CD4-positive, alpha-beta memory T cell (primary cell): Measurements from ENCODE around the gene CDK6. TPM values are rescaled to one million over a fixed set of nuclear protein-coding genes. Genes with fewer than 3 reads are reported as not detected.

Experiments used
- CTCF ChIA-PET: fragments of 350-600 bp; sonication (Branson Sonifier 250); formaldehyde crosslinking; loops from one replicate; lab custom pipeline; 2021; ENCODE audit warnings: inconsistent platforms; ENCODE audit not compliant: partially characterized antibody; lab: Charles Lee
- POLR2A ChIA-PET: fragments of 350-600 bp; sonication (Branson Sonifier 250); formaldehyde crosslinking; loops from one replicate; lab custom pipeline; 2021; ENCODE audit not compliant: partially characterized antibody; lab: Charles Lee
- DNase-seq, 5 donors: peaks; one replicate each; pipeline versions ENCODE4 v3.0.0 to v3.0.0-alpha.2; 2020 to 2022; ENCODE audit warnings: mixed read lengths in 1 of 5
- H3K27ac ChIP-seq: one replicate; pipeline ENCODE4 v1.7.0; 2013; ENCODE audit warnings: low read depth, low read length
- H3K27me3 ChIP-seq: 2 replicates; pipeline ENCODE4 v1.7.0; 2013; ENCODE audit warnings: mild to moderate bottlenecking, low read length, moderate library complexity; ENCODE audit not compliant: insufficient read depth
- H3K36me3 ChIP-seq: 2 replicates; pipeline ENCODE4 v1.7.0; 2013; ENCODE audit warnings: mild to moderate bottlenecking, low read length, moderate library complexity; ENCODE audit not compliant: insufficient read depth
- H3K4me1 ChIP-seq: 2 replicates; pipeline ENCODE4 v1.7.0; 2013; ENCODE audit warnings: mild to moderate bottlenecking, low read length, moderate library complexity; ENCODE audit not compliant: insufficient read depth
- H3K4me3 ChIP-seq, 2 donors: one replicate each; pipeline ENCODE4 v1.7.0; 2013; ENCODE audit warnings: low read length in 2 of 2, mild to moderate bottlenecking in 1 of 2
- H3K9me3 ChIP-seq, 2 donors: one replicate each; pipeline ENCODE4 v1.7.0; 2013; ENCODE audit warnings: low read length in 2 of 2, control low read depth in 1 of 2; ENCODE audit not compliant: control insufficient read depth in 1 of 2
- H3K27ac Mint-ChIP-seq, 7 donors: one replicate each; pipeline ENCODE4 v1.8.0; 2020 to 2021; ENCODE audit warnings: mixed read lengths in 7 of 7, mild to moderate bottlenecking in 6 of 7, inconsistent platforms in 3 of 7, moderate library complexity in 3 of 7
- H3K27me3 Mint-ChIP-seq, 2 donors: one replicate each; pipeline ENCODE4 v1.8.0; 2020 to 2021; ENCODE audit warnings: mixed read lengths in 2 of 2
- H3K36me3 Mint-ChIP-seq, 2 donors: one replicate each; pipeline ENCODE4 v1.8.0; 2020 to 2021; ENCODE audit warnings: mixed read lengths in 2 of 2, inconsistent platforms in 1 of 2, mild to moderate bottlenecking in 1 of 2
- H3K4me1 Mint-ChIP-seq, 4 donors: one replicate each; pipeline ENCODE4 v1.8.0; 2020 to 2021; ENCODE audit warnings: mixed read lengths in 4 of 4, mild to moderate bottlenecking in 1 of 4
- H3K4me3 Mint-ChIP-seq, 8 donors: one replicate each; pipeline ENCODE4 v1.8.0; 2020 to 2021; ENCODE audit warnings: mixed read lengths in 8 of 8, mild to moderate bottlenecking in 7 of 8, moderate library complexity in 6 of 8, inconsistent platforms in 3 of 8
- H3K9me3 Mint-ChIP-seq, 8 donors: one replicate each; pipeline ENCODE4 v1.8.0; 2020 to 2021; ENCODE audit warnings: mixed read lengths in 8 of 8, mild to moderate bottlenecking in 5 of 8, inconsistent platforms in 3 of 8, moderate library complexity in 1 of 8
- intact Hi-C: fragments of 100-400 bp; cut with micrococcal nuclease; formaldehyde crosslinking; loops from one replicate; pipeline ENCODE4 v1.15.1; 2023
- polyA plus RNA-seq, 2 donors: library from polyadenylated mRNA; unstranded; fragments of 300-500 nt; fragmentation: Illumina TruSeq; gene quantifications; one replicate each; pipeline ENCODE4 v1.2.3, GENCODE V29; 2021
- total RNA-seq, 2 experiments: library from RNA; stranded (reverse); gene quantifications; one replicate each; pipeline ENCODE4 v1.2.3, GENCODE V29; 2021

CDK6 gene
- total and polyA plus RNA-seq, 4 experiments from 2014 or later, result 18.4 to 23.6 (median 21.1) TPM

DNA sequence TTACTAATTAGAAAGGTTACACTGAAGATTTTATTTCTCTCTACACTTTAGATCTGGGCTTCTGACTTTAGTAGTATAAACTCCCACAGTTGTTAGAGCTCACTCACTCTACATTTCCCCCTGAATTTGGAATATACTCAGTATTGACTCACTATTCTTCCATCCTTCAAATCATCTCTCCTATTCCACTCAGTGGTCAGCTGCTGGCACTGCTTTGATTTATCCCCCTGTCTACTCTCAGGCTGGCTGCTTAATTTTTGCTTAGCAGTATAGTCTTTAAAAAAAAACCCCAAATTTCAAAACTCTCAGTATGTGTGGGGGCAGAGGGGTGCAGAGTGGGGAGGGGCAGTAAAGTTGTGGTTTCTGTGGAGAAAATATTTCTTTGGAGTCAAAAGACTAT, 68.9 kb downstream of the CDK6 start:
- no peak overlapping the region for H3K27ac ChIP-seq
- DNase-seq, result no peak
- Mint-ChIP-seq H3K4me3 (no peak overlapping the region), H3K27me3 (no peaks in the 10 kb centered on the region), H3K4me1 (peaks cover 19 to 22% (median 21%) of the 10 kb centered on the region in 4 donors), H3K9me3 (no peaks in the 10 kb centered on the region), H3K36me3 (peaks cover 25 to 31% of the 10 kb centered on the region in 2 donors), H3K27ac (no peak overlapping the region)
- H3K27me3 ChIP-seq, result no peaks in the 10 kb centered on the region
- intact Hi-C loops, result no loop called here
- no peaks in the 10 kb centered on the region for H3K36me3 ChIP-seq
- H3K4me3 ChIP-seq, result no peak overlapping the region
- ChIA-PET CTCF (interaction anchor here (2.0 kb wide), 1 partner anchor 11 kb away, joined by 5 read pairs; no protein-coding TSS in a partner anchor), POLR2A (no interaction called here)
- H3K9me3 ChIP-seq, result no peaks in the 10 kb centered on the region
- peaks cover 7% of the 10 kb centered on the region for H3K4me1 ChIP-seq

DNA sequence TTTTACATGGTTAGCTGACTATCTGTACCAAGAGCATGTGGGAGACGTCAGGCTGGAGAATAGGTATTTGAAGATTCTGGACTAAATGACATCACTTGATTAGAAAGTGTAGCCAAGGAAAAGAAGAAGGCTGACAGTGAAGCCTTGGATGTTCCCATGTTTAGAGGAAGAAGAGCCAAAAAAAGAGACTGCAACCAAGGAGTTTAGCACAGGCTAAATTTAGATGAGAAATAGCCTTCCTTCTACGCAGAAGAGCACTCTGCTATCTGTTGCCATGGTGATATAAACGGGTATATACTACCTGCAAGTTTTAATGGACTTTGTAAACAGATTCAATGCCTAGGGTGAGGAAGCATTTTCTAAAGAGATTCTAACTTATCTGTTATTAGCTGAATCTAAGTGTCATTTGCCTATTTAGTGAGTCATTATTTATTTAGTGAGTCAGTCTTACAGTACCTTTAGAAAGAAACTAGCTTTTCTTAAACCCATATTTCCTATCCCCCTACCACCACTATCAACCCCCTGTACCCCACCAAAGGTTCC, 69.8 kb downstream of the CDK6 start:
- H3K27ac ChIP-seq, result no peak overlapping the region
- Mint-ChIP-seq H3K27ac (peak overlapping the region in 1 of 7 donors; percentile 3), H3K4me3 (no peak overlapping the region), H3K9me3 (no peaks in the 10 kb centered on the region), H3K36me3 (peaks cover 23 to 32% of the 10 kb centered on the region in 2 donors), H3K27me3 (no peaks in the 10 kb centered on the region), H3K4me1 (peaks cover 21 to 28% (median 21%) of the 10 kb centered on the region in 4 donors)
- ChIA-PET POLR2A (no interaction called here), CTCF (interaction anchor here (2.0 kb wide), 1 partner anchor 10 kb away, joined by 5 read pairs; no protein-coding TSS in a partner anchor)
- no peak overlapping the region for H3K4me3 ChIP-seq
- H3K27me3 ChIP-seq, result no peaks in the 10 kb centered on the region
- no peaks in the 10 kb centered on the region for H3K36me3 ChIP-seq
- peaks cover 7% of the 10 kb centered on the region for H3K4me1 ChIP-seq
- DNase-seq, result no peak
- intact Hi-C loops, result no loop called here
- no peaks in the 10 kb centered on the region for H3K9me3 ChIP-seq

DNA sequence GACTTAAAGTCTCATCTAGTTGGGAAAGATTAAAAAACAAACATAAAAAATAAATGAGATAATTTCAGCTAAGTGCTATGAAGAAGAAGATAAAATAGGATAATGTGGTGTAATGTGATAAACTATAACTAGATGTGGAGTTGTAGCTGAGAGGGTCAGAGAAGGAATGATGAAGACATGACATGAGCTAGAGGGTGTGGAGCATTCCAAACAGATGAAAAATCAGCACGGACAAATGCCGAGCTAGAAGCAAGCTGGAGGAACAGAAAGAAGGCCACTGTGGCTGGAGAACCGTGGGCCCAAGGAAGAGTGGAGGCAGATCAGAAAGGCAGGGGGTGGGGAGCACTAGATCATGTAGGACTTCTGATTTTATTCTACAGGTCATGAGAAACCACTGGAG, 70.6 kb downstream of the CDK6 start:
- no peaks in the 10 kb centered on the region for H3K27me3 ChIP-seq
- peaks cover 21 to 35% of the 10 kb centered on the region in 2 donors for H3K36me3 Mint-ChIP-seq
- H3K9me3 ChIP-seq, result no peaks in the 10 kb centered on the region
- H3K4me3 Mint-ChIP-seq, result no peak overlapping the region
- H3K9me3 Mint-ChIP-seq, result no peaks in the 10 kb centered on the region
- H3K4me3 ChIP-seq, result no peak overlapping the region
- ChIA-PET CTCF (interaction anchor here (0.8 to 1.2 kb wide), 3 partner anchors 18 to 67 kb away, joined by 3 to 6 read pairs (median 3); no protein-coding TSS in a partner anchor), POLR2A (no interaction called here)
- H3K36me3 ChIP-seq, result no peaks in the 10 kb centered on the region
- no peak overlapping the region for H3K27ac ChIP-seq
- DNase-seq, result no peak
- peak overlapping the region in 3 of 7 donors; percentile 1 to 57 (median 39) for H3K27ac Mint-ChIP-seq
- intact Hi-C loops, result no loop called here
- H3K4me1 ChIP-seq, result peaks cover 7% of the 10 kb centered on the region
- H3K4me1 Mint-ChIP-seq, result peaks cover 20 to 29% (median 20%) of the 10 kb centered on the region in 4 donors
- no peaks in the 10 kb centered on the region for H3K27me3 Mint-ChIP-seq

DNA sequence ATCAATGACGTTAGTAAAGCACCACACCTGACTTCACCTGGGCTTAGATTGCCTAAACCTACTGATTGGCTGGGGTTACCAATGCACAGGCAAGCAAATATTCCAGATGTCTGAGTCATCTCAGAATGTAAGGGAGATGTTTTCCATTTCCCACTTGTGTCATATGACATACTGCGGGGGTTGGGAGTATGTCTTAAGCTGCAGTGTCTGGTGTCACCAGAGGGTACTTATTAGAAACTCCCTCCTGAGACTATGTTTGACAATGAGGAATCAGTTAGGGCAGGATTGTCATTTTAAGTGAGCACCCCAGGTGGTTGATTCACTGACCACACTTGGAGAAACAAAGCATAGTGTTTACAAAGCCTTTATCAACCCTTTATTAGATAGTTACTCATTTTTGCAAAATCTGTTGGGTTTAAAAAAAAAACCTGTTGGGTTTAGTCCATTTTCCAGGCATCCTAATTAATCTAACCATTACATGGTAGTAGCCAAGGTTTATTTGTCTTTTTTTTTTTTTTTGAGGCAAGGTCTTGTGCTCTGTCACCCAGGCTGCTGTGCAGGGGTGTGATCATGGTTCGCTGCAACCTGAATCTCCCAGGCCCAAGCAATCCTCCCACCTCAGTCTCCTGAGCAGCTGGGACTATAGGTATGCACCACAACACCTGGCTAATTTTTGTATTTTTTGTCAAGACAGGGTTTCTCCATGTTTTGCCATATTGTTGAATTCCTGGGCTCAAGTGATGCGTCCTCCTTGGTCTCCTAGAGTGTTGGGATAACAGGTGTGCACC, 72.5 kb downstream of the CDK6 start:
- H3K36me3 ChIP-seq, result no peaks in the 10 kb centered on the region
- Mint-ChIP-seq H3K27ac (no peak overlapping the region), H3K4me3 (no peak overlapping the region), H3K9me3 (peaks cover 0 to under 1% (median 0%) of the 10 kb centered on the region in 8 donors), H3K27me3 (no peaks in the 10 kb centered on the region), H3K4me1 (peaks cover 17 to 22% (median 19%) of the 10 kb centered on the region in 4 donors), H3K36me3 (peaks cover 21 to 34% of the 10 kb centered on the region in 2 donors)
- H3K4me3 ChIP-seq, result no peak overlapping the region
- no peaks in the 10 kb centered on the region for H3K9me3 ChIP-seq
- ChIA-PET POLR2A (no interaction called here), CTCF (no interaction called here)
- H3K27me3 ChIP-seq, result no peaks in the 10 kb centered on the region
- no peak overlapping the region for H3K27ac ChIP-seq
- no peak for DNase-seq
- peaks cover 7% of the 10 kb centered on the region for H3K4me1 ChIP-seq
- intact Hi-C loops, result no loop called here

DNA sequence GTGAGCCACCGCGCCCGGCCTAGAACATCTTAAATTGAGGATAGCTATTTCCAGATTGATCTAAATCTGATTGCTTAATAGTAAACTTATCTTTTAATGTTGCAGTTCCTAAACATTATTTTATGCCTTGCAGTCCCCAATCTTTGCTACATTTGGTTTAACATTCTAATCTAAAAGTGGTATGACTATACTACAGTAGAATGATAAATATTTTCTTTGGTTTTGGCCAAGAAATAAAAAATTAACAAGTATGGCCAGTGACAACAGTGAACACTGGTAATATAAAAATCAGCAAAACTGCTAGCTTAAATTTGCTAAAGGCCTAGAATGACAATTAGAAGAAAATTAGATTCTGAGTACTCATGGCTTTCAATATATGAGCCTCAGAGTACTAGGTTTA, 73.5 kb downstream of the CDK6 start:
- Histone ChIP-seq H3K9me3 (no peaks in the 10 kb centered on the region), H3K27ac (no peak overlapping the region), H3K27me3 (no peaks in the 10 kb centered on the region), H3K36me3 (no peaks in the 10 kb centered on the region), H3K4me3 (no peak overlapping the region), H3K4me1 (peaks cover 5% of the 10 kb centered on the region)
- no peak for DNase-seq
- H3K36me3 Mint-ChIP-seq, result peaks cover 15 to 36% of the 10 kb centered on the region in 2 donors
- intact Hi-C loops, result no loop called here
- no peaks in the 10 kb centered on the region for H3K27me3 Mint-ChIP-seq
- CTCF ChIA-PET, result interaction anchor here (1.4 kb wide), 1 partner anchor 9 kb away, joined by 3 read pairs; no protein-coding TSS in a partner anchor
- H3K4me1 Mint-ChIP-seq, result peaks cover 12 to 15% (median 13%) of the 10 kb centered on the region in 4 donors
- H3K4me3 Mint-ChIP-seq, result no peak overlapping the region
- POLR2A ChIA-PET, result interaction anchor here (0.6 to 1.2 kb wide), 2 partner anchors 70 to 465 kb away, joined by 3 read pairs; no protein-coding TSS in a partner anchor
- peaks cover 0 to 3% (median 0%) of the 10 kb centered on the region in 8 donors for H3K9me3 Mint-ChIP-seq
- no peak overlapping the region for H3K27ac Mint-ChIP-seq

DNA sequence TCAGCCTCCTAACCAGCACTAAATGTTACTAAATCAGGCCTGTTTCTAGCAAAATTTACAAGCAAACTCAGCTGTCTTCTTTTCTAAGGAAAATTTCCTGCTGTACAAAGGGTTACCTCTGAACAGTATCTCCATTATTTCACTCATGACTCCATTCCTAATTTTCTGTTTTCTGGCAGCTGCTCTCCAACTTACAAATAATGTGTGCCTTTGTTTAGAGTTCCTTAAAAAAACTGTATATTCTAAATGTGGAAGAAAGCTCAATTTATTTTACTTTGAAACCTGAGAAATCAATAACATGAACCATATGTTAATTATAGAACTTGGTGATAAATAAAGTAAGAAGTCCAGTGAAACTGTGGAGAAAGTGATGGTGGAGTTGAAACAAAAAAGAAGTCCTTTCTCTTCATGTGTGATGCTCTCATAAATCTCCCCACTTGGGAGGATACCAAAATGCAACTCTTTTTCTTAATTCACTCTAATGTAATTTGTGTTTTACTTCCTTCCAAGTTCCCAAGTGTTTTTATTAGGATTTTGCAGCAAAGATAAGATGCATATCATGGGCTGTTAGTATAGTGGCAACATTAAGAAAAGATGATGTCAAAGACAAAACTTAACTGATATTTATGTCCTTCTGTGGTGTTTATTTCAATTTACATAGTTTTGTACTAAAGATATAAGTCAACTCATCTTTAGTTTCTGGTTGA, 74.8 kb downstream of the CDK6 start:
- POLR2A ChIA-PET, result no interaction called here
- no peak for DNase-seq
- no peak overlapping the region for H3K4me3 ChIP-seq
- no peaks in the 10 kb centered on the region for H3K4me1 ChIP-seq
- H3K9me3 ChIP-seq, result no peaks in the 10 kb centered on the region
- peaks cover 8 to 16% (median 10%) of the 10 kb centered on the region in 4 donors for H3K4me1 Mint-ChIP-seq
- H3K36me3 ChIP-seq, result no peaks in the 10 kb centered on the region
- peaks cover 0 to 3% (median 0%) of the 10 kb centered on the region in 8 donors for H3K9me3 Mint-ChIP-seq
- no peaks in the 10 kb centered on the region for H3K27me3 Mint-ChIP-seq
- CTCF ChIA-PET, result interaction anchor here (1.4 kb wide), 1 partner anchor 11 kb away, joined by 3 read pairs; no protein-coding TSS in a partner anchor
- peaks cover 17 to 37% of the 10 kb centered on the region in 2 donors for H3K36me3 Mint-ChIP-seq
- H3K27me3 ChIP-seq, result no peaks in the 10 kb centered on the region
- H3K27ac Mint-ChIP-seq, result peak overlapping the region in 2 of 7 donors; percentile 1 to 68
- no peak overlapping the region for H3K4me3 Mint-ChIP-seq
- intact Hi-C loops, result no loop called here
- H3K27ac ChIP-seq, result no peak overlapping the region
